Mononuclear cell (primary cell): ENCODE measurements around the gene EPYC. TPM values are rescaled to one million over a fixed set of nuclear protein-coding genes. Genes with fewer than 3 reads are reported as not detected.

ENCODE experiments used
- H3K27me3 ChIP-seq: 2 replicates; pipeline ENCODE4 v1.6.0; 2011; ENCODE audit warnings: low read length, control low read depth; ENCODE audit not compliant: insufficient read depth
- H3K4me1 ChIP-seq: 2 replicates; pipeline ENCODE4 v1.5.1; 2011; ENCODE audit warnings: mild to moderate bottlenecking, low read length, control low read depth; ENCODE audit not compliant: insufficient read depth
- H3K4me3 ChIP-seq: 2 replicates; pipeline ENCODE4 v1.5.1; 2011; ENCODE audit warnings: mild to moderate bottlenecking, low read length, moderate library complexity
- H3K9me3 ChIP-seq: 2 replicates; pipeline ENCODE4 v1.5.1; 2011; ENCODE audit warnings: low read depth, mild to moderate bottlenecking, control low read depth, low read length
- total RNA-seq: library from RNA; depleted of rRNA; stranded (reverse); fragments of >200 nt; gene quantifications from one replicate; pipeline ENCODE4 v1.2.3, GENCODE V29; 2012

EPYC gene
- not detected for total RNA-seq

- Histone ChIP-seq H3K9me3 (no peaks in the 10 kb centered on the region), H3K27me3 (no peaks in the 10 kb centered on the region), H3K4me3 (no peak within 1 kb of the TSS), H3K4me1 (no peaks in the 10 kb centered on the region)
These were observed at the start of gene EPYC for GRCh38 chr12:91004872-91005271. Gene EPYC, minus strand, starts transcription at chr12:91004972. Its CDS starts 2,407 bp downstream, at chr12:91002565.

- no peak overlapping the region for H3K4me3 ChIP-seq
- H3K9me3 ChIP-seq, result no peaks in the 10 kb centered on the region
- no peaks in the 10 kb centered on the region for H3K4me1 ChIP-seq
- H3K27me3 ChIP-seq, result no peaks in the 10 kb centered on the region
These were observed 49.4 kb upstream of the EPYC start for GRCh38 chr12:91053951-91054715.

- Histone ChIP-seq H3K4me1 (no peaks in the 10 kb centered on the region), H3K9me3 (no peaks in the 10 kb centered on the region), H3K4me3 (no peak overlapping the region), H3K27me3 (no peaks in the 10 kb centered on the region)
These were observed 47.3 kb upstream of the EPYC start for GRCh38 chr12:91052026-91052425.

GRCh38 chr12:91044586-91044985 lies 39.8 kb upstream of the EPYC start:
- no peaks in the 10 kb centered on the region for H3K9me3 ChIP-seq
- no peaks in the 10 kb centered on the region for H3K4me1 ChIP-seq
- H3K27me3 ChIP-seq, result no peaks in the 10 kb centered on the region
- no peak overlapping the region for H3K4me3 ChIP-seq

GRCh38 chr12:91043408-91043807 lies 38.6 kb upstream of the EPYC start:
- no peaks in the 10 kb centered on the region for H3K4me1 ChIP-seq
- no peaks in the 10 kb centered on the region for H3K27me3 ChIP-seq
- H3K4me3 ChIP-seq, result no peak overlapping the region
- H3K9me3 ChIP-seq, result no peaks in the 10 kb centered on the region

- Histone ChIP-seq H3K9me3 (no peaks in the 10 kb centered on the region), H3K27me3 (no peaks in the 10 kb centered on the region), H3K4me3 (no peak overlapping the region), H3K4me1 (no peaks in the 10 kb centered on the region)
These were observed 35.5 kb upstream of the EPYC start for GRCh38 chr12:91040096-91040755.

- Histone ChIP-seq H3K9me3 (no peaks in the 10 kb centered on the region), H3K4me3 (no peak overlapping the region), H3K27me3 (no peaks in the 10 kb centered on the region), H3K4me1 (no peaks in the 10 kb centered on the region)
These were observed 32.5 kb upstream of the EPYC start for GRCh38 chr12:91037276-91037675.

- H3K4me3 ChIP-seq, result no peak overlapping the region
- H3K4me1 ChIP-seq, result no peaks in the 10 kb centered on the region
- H3K27me3 ChIP-seq, result no peaks in the 10 kb centered on the region
- no peaks in the 10 kb centered on the region for H3K9me3 ChIP-seq
These were observed 28.5 kb upstream of the EPYC start for GRCh38 chr12:91033251-91033650.

- Histone ChIP-seq H3K27me3 (no peaks in the 10 kb centered on the region), H3K4me1 (no peaks in the 10 kb centered on the region), H3K9me3 (no peaks in the 10 kb centered on the region), H3K4me3 (no peak overlapping the region)
These were observed 18.7 kb upstream of the EPYC start for GRCh38 chr12:91023326-91024004.

- Histone ChIP-seq H3K27me3 (no peaks in the 10 kb centered on the region), H3K9me3 (no peaks in the 10 kb centered on the region), H3K4me1 (no peaks in the 10 kb centered on the region), H3K4me3 (no peak overlapping the region)
These were observed 16.3 kb upstream of the EPYC start for GRCh38 chr12:91021076-91021475.

- Histone ChIP-seq H3K4me1 (no peaks in the 10 kb centered on the region), H3K27me3 (no peaks in the 10 kb centered on the region), H3K4me3 (no peak overlapping the region), H3K9me3 (no peaks in the 10 kb centered on the region)
These were observed 14.7 kb upstream of the EPYC start for GRCh38 chr12:91019455-91019854.

- no peak overlapping the region for H3K4me3 ChIP-seq
- H3K27me3 ChIP-seq, result no peaks in the 10 kb centered on the region
- no peaks in the 10 kb centered on the region for H3K4me1 ChIP-seq
- H3K9me3 ChIP-seq, result no peaks in the 10 kb centered on the region
These were observed 12.9 kb upstream of the EPYC start for GRCh38 chr12:91017511-91018263.

GRCh38 chr12:91017043-91017442 lies 12.3 kb upstream of the EPYC start:
- H3K4me3 ChIP-seq, result no peak overlapping the region
- no peaks in the 10 kb centered on the region for H3K4me1 ChIP-seq
- no peaks in the 10 kb centered on the region for H3K9me3 ChIP-seq
- no peaks in the 10 kb centered on the region for H3K27me3 ChIP-seq

- Histone ChIP-seq H3K27me3 (no peaks in the 10 kb centered on the region), H3K4me1 (no peaks in the 10 kb centered on the region), H3K4me3 (no peak overlapping the region), H3K9me3 (no peaks in the 10 kb centered on the region)
These were observed 4.7 kb upstream of the EPYC start for GRCh38 chr12:91009319-91009950.
